OCI-LY3 (cell line): ENCODE results near the gene PIK3CB.
"Not testable (repeated sequence)": the region's sequence is repeated elsewhere in the genome, so short reads cannot be mapped to it uniquely, and the experiment has no call there.

Experiments used
- EZH2phosphoT487 ChIP-seq: fragments of 200-600 bp; shearing (Covaris generic); IDR thresholded peaks from 2 replicates; pipeline ENCODE4 v1.6.1; 2018; ENCODE audit warnings: antibody characterized with exemption, mixed run types, low read depth
- TF ChIP-seq, protein P1 (sequence below): fragments of 200-600, 300-600 bp; sonication (generic); IDR thresholded peaks from 2 replicates; pipeline ENCODE4 v1.5.1; 2014; ENCODE audit warnings: antibody characterized with exemption, low read length, low read depth

DNA sequence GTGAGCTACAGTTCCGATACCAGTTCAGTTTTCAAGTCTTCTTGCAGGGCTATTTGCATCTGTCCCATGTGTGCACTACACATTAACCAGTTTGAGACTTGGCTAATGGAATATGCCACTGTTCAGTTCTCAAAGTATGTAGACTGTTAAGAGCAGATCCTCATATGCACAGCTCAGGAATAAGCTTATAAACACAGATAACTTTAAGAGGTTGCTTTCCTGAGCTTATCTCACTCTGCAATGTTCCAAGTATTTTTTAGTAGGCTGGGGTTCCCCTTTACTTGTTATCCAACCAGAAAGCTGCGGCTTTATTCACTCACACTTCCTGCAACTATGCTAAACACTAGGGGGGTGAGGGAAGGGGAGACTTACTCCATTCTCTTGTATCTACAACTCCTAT, 108.7 kb downstream of the PIK3CB start:
- TF ChIP-seq, protein P1, sequence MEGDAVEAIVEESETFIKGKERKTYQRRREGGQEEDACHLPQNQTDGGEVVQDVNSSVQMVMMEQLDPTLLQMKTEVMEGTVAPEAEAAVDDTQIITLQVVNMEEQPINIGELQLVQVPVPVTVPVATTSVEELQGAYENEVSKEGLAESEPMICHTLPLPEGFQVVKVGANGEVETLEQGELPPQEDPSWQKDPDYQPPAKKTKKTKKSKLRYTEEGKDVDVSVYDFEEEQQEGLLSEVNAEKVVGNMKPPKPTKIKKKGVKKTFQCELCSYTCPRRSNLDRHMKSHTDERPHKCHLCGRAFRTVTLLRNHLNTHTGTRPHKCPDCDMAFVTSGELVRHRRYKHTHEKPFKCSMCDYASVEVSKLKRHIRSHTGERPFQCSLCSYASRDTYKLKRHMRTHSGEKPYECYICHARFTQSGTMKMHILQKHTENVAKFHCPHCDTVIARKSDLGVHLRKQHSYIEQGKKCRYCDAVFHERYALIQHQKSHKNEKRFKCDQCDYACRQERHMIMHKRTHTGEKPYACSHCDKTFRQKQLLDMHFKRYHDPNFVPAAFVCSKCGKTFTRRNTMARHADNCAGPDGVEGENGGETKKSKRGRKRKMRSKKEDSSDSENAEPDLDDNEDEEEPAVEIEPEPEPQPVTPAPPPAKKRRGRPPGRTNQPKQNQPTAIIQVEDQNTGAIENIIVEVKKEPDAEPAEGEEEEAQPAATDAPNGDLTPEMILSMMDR: not testable (repeated sequence)
- TF ChIP-seq EZH2phosphoT487: not testable (repeated sequence)
